NCI-H1417 (cell line): ENCODE measurements around the gene KIAA0513.
"Not testable (repeated sequence)": the region's sequence is repeated elsewhere in the genome, so short reads cannot be mapped to it uniquely, and the experiment has no call there.

Experiments
- DNase-seq, 3 experiments: peaks; one replicate each; lab custom pipeline; 2025; lab: John Stamatoyannopoulos, UW

KIAA0513 gene

DNA sequence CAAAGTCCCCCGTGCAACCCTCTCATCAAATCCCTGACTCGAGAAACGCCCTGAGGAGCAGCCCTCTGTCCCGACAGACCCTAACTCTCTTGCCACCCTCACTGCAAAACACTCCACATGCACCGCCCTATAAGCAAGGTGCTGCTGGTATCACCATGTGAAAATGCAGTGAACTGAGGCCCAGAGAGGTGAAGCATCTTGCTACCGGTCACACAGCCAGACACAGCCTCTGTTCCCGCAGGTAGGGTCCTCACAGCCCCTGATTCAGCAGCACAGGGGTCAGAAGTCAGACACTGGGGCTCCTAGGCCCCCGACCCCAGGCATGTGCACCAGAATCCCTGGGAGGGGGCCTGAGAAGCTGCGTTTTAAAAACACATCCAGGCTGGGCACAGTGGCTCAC is 83.6 kb downstream of the KIAA0513 start:
- DNase-seq: no peak

GRCh38 chr16:85112364-85112763 is 84.8 kb downstream of the KIAA0513 start, which contains the start of gene CIBAR2:
CIBAR2 (minus strand) TSS chr16:85112472; CDS start chr16:85112352, 120 bp downstream.
- peak in 2 of 3 experiments; percentile 83 to 91 for DNase-seq

DNA sequence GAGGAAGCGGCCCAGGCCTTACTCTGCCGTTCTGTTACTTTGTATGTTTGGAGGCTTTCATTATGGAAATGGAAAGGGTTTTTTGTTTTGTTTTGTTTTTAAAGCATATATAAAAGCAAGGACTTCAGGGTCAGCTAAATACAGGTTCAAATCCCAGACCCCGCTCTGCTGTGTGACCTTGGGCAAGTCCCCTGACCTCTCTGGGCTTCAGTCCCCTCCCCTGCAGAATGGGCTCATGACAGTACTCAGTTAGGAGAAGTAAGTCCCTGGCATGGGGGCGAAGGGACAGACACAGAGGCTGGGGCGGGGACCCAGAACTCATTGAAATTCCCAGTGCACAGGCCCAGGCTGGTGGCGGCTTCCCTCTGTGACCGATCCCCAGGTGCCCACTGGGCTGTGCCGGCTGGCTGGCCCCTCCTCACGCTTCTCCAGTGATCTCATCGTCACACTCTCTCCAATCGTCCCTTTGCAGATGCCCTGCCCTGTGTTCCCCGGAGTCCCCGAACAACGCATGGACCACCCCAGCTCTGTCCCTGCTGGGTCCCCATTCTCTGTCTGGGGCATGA is 85.7 kb downstream of the KIAA0513 start:
- no peak for DNase-seq

GRCh38 chr16:85113913-85114312 is 86.3 kb downstream of the KIAA0513 start:
- no peak for DNase-seq

DNA sequence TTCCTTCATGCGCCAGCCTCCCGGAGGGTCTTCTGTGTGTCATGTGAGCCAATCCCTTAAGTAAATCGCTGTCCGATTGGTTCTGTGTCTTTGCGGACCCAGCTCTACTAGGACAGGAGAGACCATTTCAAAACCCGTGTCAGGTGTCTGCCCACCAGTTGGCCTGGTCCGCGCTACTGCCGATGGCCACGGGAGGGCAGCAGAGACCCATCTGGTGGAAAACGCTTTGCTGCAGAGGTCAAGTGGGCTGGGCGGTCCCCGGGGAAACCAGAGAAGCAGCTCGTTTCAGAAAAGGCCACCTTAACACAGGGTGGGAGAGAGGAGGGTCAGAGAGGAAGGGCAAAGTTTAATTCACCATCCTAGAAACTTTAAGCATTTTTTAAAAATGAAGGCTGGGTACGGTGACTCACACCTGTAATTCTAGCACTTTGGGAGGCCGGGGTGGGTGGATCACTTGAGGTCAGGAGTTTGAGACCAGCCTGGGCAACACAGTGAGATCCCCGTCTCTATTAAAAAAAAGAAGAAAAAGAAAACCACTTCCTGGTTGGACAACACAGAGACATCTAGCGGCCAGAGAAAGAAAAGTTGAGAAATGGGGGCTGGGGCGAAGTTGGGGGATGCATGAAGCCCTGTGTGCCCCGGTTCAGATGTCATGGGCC is 87.4 kb downstream of the KIAA0513 start:
- DNase-seq: peak; percentile 56 to 87 (median 75)

- DNase-seq: no peak
Observed at GRCh38 chr16:85117418-85117817, 89.8 kb downstream of the KIAA0513 start.

GRCh38 chr16:85120006-85120340 is 92.4 kb downstream of the KIAA0513 start:
- DNase-seq: no peak

DNA sequence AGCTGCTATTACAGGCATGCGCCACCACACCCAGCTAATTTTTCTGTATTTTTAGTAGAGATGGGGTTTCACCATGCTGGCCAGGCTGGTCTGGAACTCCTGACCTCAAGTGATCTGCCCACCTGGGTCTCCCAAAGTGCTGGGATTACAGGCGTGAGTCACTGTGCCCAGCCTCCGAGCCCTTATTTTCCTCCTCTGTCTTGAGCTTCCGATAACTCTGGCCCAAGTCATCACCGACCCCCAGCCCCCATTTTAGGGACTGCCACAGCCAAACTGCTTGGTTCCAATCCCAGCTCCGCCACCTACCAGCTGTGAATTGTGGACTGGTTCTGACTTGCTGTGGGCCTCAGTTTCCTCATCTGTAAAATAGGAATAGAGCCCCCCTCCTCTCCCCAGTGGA is 95.8 kb downstream of the KIAA0513 start:
- DNase-seq: not testable (repeated sequence)

DNA sequence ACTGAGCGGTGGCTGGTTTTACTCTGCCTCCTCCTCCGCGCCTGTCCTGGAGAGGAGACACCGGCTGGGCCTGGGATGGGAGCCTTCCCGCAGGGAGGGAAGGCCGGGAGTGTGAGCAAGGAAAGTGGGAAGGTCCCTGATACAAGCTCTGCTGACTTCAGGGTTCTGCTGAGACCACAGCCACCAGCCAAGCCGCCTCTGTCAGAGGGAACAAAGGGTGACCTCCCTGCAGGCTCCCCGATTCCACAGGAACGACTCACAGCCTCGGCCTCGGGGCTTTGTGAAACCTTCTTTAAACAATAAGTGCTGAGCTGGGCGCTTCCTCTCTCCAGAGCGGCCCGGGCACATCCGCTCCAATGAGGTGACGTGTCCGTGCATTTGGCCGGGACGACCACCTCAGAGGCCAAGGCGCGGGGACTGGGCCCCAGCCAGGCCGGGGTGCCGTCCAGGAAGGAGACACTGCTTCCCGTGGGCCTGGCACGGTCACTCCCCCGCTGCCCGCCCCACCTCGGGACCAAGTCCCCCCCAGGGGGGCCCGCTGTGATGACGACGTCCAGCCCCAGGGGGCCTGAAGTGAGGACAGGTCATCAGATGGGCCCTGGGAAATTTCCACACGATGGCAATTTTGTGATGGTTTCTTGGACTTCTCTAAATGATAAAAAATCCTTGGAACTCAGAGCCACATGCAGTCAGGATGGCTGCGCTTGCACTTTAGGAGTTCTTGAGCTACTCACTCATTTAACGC is 96.5 kb downstream of the KIAA0513 start:
- DNase-seq: no peak

DNA sequence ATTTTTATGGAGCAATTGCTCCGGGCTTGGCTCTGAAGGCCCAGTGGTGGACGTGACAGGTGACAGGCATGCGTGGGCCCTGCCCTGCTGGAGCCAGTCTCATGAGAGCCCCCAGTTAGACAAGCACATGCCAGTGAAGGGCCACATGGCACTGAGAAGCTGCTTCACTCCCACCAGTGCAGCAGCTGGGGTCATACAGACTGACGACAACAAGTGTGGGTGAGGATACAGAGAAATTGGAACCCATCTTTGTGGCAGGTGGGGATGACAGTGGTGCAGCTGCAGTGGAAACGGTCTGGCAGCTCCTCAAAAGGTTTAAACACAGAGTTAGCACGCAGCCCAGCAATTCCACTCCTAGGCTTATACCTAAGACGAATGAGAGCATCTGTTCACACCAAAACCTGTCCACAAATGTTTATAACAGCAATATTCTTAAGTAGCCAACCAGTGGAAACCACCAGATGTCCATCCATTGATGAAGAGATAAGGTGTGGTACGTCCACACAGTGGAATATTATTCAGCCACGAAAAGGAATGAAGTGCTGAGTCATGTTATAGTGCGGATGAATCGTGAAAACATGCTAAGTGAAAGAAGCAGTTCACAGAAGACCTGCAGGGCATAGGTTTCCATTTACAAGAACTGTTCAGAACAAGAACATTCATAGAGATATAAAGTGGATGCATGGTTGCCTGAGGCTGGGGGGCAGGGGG is 97.2 kb downstream of the KIAA0513 start:
- no peak for DNase-seq

DNA sequence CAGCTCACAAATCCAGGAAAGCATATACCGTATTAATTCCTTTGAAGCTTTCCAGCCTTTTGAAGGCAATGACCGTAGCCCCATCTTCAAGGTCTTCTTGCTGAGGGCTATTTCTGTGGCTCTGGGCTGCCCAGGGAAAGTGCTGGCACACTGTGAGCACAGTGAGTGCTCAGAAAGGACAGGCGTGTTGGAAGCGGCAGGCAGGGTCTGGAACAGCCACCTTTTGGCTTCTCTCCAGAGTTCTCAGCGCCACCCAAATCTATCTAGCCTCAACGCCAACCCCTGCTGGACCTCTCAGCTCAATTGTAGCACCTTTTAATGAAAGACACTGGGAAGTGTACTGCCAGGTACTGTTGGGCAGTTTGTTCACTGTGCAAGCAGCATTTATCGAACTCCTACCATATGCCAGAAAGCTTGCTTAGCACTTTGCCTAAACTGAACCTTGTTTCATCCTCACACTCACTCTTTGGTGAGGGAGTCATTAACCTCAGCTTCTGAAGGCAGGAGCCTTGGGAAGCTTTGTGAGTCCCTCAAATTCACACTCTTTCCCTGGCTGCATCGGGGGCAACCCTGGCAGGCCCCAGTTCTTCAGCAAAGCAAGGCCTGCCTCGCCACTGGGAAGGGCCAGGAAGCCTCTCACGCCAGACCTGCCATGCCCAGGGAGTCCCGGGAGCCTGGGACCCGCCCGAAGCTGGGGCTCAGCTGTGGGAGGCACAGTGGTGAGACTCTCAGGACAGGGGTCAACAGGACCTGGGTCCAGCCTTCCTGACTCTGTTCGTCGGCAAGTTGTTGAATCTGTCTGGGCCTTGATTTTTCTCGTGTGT is 98.2 kb downstream of the KIAA0513 start:
- peak in 1 of 3 experiments; percentile 15 for DNase-seq

GRCh38 chr16:85126394-85126704 is 98.8 kb downstream of the KIAA0513 start:
- DNase-seq: no peak

- DNase-seq: peak in 2 of 3 experiments; percentile 42 to 77
Observed at GRCh38 chr16:85126705-85127378, 99.2 kb downstream of the KIAA0513 start.

- DNase-seq: no peak
Observed at GRCh38 chr16:85127379-85127723, 99.8 kb downstream of the KIAA0513 start.

DNA sequence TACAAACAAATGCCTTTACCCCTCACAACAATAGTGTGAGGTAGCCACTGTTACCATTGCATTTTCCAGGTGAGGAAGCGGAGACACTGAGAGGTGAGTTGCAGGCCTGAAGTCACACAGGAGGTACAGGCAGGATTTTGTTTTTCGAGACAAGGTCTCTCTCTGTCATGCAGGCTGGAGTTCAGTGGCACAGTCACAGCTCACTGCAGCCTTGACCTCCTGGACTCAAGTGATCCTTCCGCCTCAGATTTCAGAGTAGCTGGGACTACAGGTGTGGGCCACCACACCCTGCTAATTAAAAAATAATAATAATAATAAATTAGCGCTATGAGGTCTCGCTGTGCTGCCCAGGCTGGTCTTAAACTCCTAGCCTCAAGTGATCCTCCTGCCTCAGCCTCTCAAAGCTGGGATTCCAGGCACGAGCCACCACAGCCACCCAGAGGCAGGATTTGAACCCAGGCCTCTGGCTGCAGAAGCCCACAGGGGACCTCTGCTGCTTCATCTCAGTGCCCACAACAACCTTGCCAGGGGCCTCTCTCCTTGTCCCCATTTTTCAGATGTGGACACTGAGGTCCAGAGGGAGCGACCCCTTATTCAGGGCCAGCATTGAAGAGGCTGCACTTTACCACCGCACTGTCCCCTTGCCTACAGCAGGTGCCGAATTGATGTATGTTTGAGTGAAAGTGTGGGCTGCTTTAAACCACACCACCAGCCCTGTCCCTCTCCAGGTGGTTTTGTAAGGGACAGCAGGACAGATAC is 100.7 kb downstream of the KIAA0513 start:
- DNase-seq: no peak

DNA sequence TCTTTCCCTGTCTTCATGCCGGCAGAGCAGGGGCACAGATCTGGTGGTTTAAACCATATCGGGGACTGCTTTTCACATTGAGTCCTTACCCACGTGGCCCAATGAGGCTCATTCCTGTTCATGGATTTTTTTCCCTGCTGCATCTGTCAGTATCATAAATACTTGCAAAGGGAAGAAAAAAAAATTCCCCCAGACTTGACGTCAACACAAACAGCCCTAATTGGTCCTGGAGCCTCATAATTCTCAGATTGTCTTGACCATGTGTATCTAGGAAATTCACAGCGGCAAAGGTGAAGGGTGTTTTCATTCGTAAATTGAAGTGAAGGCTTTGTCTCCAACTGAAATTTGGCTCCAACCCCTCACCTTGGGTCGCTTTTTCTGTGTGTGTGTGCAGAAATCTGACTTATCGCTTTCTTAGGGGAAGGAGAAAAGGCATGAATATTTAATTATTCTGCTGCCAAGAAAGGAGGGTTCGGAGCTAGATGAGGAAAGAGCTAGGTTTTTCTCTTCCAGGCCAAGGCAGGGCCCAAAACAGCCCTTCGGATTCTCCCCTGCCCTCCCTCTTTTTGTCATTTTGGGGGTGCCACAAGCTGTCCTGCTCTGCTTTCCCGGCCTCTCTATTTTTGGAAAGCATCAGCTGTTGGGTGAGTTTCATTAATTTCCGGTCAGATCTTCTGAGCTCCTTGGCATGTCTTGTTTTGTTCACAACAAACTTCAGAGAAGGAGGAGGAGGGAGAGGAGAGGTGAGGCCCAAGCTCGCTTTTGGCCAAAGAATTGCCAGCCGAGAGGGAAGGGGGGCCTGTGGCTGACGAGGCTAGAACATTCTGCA is 102.5 kb downstream of the KIAA0513 start:
- peak in 1 of 3 experiments; percentile 16 for DNase-seq

DNA sequence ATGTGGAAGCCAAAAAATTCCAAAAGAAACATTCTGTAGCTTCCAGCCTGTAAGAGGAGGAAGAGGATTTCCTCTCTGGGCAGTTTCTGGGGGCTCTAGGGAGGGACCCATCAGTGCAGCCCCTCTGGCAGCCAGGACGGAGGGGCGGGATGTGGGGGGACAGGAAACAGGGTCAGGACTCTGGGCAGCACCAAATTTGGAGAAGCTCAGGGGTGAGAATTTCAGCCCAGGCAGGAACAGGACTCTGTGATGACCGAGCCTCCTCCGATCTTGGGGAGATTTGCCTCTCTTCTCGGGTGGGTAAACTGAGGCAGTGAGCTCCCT is 103.1 kb downstream of the KIAA0513 start:
- DNase-seq: no peak

- no peak for DNase-seq
Observed at GRCh38 chr16:85132456-85133289, 105.1 kb downstream of the KIAA0513 start.

DNA sequence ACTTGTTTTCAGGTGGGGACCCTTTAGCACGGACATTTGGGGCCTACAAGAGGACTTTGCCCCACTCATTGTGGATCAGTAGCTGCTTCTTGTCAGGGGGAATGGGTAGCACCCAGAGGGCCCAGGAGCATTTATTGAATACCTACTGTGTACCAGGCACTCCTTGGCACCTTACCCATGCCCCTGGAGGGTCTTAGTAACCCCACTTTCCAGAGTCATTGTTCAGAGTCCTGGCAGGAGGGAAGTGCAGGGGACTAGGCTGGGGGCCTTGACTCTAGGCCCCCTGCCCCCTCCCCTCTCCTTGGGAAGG is 105.7 kb downstream of the KIAA0513 start:
- DNase-seq: no peak
